K562 (cell line): ENCODE measurements around the gene TEX14. TPM values are rescaled to one million over a fixed set of nuclear protein-coding genes. Genes with fewer than 3 reads are reported as not detected.

Source experiments
- HNRNPLL ChIP-seq: fragments of 200-400 bp; formaldehyde crosslinking; IDR thresholded peaks from 2 replicates; pipeline ENCODE4 v1.6.1; 2017; ENCODE audit warnings: low read length, low read depth, mild to moderate bottlenecking; ENCODE audit not compliant: poor library complexity, severe bottlenecking
- NCOA2 ChIP-seq, 2 experiments: fragments of 450-650 bp; IDR thresholded peaks; 2 replicates each; pipeline ENCODE4 v1.6.1; 2018; ENCODE audit warnings: mild to moderate bottlenecking in 2 of 2, moderate library complexity in 1 of 2; ENCODE audit not compliant: partially characterized antibody in 2 of 2
- NR4A1 ChIP-seq, 2 experiments: fragments of 250-450 bp in 1 of 2; fragments of 450-650 bp in 1 of 2; sonication (Bioruptor Pico) in 1 of 2; IDR thresholded peaks; 2 replicates each; pipeline versions ENCODE4 v1.4.0 to v1.6.1; 2016 to 2020; ENCODE audit warnings: mild to moderate bottlenecking in 2 of 2, missing compliant biosample characterization in 1 of 2, missing genetic modification characterization in 1 of 2, moderate library complexity in 1 of 2
- RBBP5 ChIP-seq: fragments of 200-600 bp; sonication (generic); IDR thresholded peaks from 2 replicates; pipeline ENCODE4 v1.6.1; 2012; ENCODE audit warnings: borderline replicate concordance, mild to moderate bottlenecking, low read length, control low read depth, inconsistent platforms; ENCODE audit not compliant: insufficient read depth, poor library complexity, severe bottlenecking
- SETDB1 ChIP-seq: IDR thresholded peaks from one replicate; pipeline ENCODE4 v1.6.1; 2012; ENCODE audit warnings: low read length, control low read depth, inconsistent platforms
- TAF7 ChIP-seq: fragments of 450-650 bp; IDR thresholded peaks from 2 replicates; pipeline ENCODE4 v1.6.1; 2016; ENCODE audit warnings: missing genetic modification characterization, missing compliant biosample characterization
- TBP ChIP-seq: optimal IDR thresholded peaks from 2 replicates; pipeline ENCODE3; 2011; ENCODE audit warnings: low read depth, low read length, improper control_type of control experiment
- TEAD4 ChIP-seq, 2 experiments: sonication (generic) in 1 of 2; formaldehyde crosslinking in 1 of 2; IDR thresholded peaks; 2 replicates each; pipeline versions ENCODE4 v1.6.1 to v1.8.0; 2012 to 2022; ENCODE audit warnings: borderline replicate concordance in 1 of 2, inconsistent platforms in 1 of 2, low read length in 1 of 2, mild to moderate bottlenecking in 1 of 2, missing genetic modification reagents in 1 of 2
- ZNF436 ChIP-seq: fragments of 250-450, 450-650 bp; sonication (Bioruptor Pico); formaldehyde crosslinking; IDR thresholded peaks from 2 replicates; pipeline ENCODE4 v1.7.0; 2020; ENCODE audit warnings: mild to moderate bottlenecking
- ZNF583 ChIP-seq: fragments of 250-450 bp; sonication (Bioruptor Pico); IDR thresholded peaks from 2 replicates; pipeline ENCODE4 v1.4.0; 2020
- polyA plus RNA-seq, 8 experiments: library from polyadenylated mRNA; depleted of rRNA in 4 of 8; stranded (reverse) in 5 of 8; unstranded in 3 of 8; fragments of >200 nt; fragmentation: Nextera tagmentation in 2 of 8; fragmentation: Illumina TruSeq in 1 of 8; extraction: Ambion mirVana in 2 of 8; extraction: Trizol in 1 of 8; gene quantifications; 2 replicates each; pipeline versions ENCODE4 v1.2.1 to v1.2.3, GENCODE V29; 2011 to 2014; ENCODE audit warnings: inconsistent platforms in 1 of 8, missing spikeins in 1 of 8
- total RNA-seq, 7 experiments: library from RNA; depleted of rRNA in 6 of 7; stranded (reverse); fragments of >200 nt in 6 of 7; fragmentation: Illumina TruSeq in 2 of 7; extraction: Trizol in 2 of 7; gene quantifications; 2 replicates each; pipeline versions ENCODE4 v1.2.1 to v1.2.3, GENCODE V29; 2011 to 2021; ENCODE audit warnings: low replicate concordance in 1 of 7
- TF ChIP-seq, protein P1 (sequence below): sonication (generic); formaldehyde crosslinking; IDR thresholded peaks from 2 replicates; pipeline ENCODE4 v1.8.0; 2023; ENCODE audit warnings: missing genetic modification reagents, mild to moderate bottlenecking, borderline replicate concordance
- TF ChIP-seq, protein P2 (sequence below): fragments of 250-450 bp; sonication (Bioruptor Pico); IDR thresholded peaks from 2 replicates; pipeline ENCODE4 v1.5.0; 2021
- TF ChIP-seq, protein P3 (sequence below), 2 experiments: fragments of 200-800 bp in 1 of 2; sonication (Bioruptor generic) in 1 of 2; sonication (generic) in 1 of 2; formaldehyde crosslinking in 1 of 2; IDR thresholded peaks in 1 of 2; conservative IDR thresholded peaks in 1 of 2; 2 replicates each; pipeline versions ENCODE4 v1.5.0 to v1.6.1; 2016 to 2020; ENCODE audit warnings: missing compliant biosample characterization in 1 of 2, missing genetic modification characterization in 1 of 2, missing genetic modification reagents in 1 of 2
- TF ChIP-seq, protein P4 (sequence below): fragments of 450-650 bp; IDR thresholded peaks from 2 replicates; pipeline ENCODE4 v1.7.1; 2018; ENCODE audit warnings: mild to moderate bottlenecking, low read depth; ENCODE audit not compliant: partially characterized antibody

The TEX14 gene
- total and polyA plus RNA-seq, 9 of the 15 experiments (the other 6 are each of a cell fraction or from before 2014, with no cell fraction given) = 0.05 to 0.12 (median 0.09) TPM; not detected in 1

- TF ChIP-seq, protein P1, sequence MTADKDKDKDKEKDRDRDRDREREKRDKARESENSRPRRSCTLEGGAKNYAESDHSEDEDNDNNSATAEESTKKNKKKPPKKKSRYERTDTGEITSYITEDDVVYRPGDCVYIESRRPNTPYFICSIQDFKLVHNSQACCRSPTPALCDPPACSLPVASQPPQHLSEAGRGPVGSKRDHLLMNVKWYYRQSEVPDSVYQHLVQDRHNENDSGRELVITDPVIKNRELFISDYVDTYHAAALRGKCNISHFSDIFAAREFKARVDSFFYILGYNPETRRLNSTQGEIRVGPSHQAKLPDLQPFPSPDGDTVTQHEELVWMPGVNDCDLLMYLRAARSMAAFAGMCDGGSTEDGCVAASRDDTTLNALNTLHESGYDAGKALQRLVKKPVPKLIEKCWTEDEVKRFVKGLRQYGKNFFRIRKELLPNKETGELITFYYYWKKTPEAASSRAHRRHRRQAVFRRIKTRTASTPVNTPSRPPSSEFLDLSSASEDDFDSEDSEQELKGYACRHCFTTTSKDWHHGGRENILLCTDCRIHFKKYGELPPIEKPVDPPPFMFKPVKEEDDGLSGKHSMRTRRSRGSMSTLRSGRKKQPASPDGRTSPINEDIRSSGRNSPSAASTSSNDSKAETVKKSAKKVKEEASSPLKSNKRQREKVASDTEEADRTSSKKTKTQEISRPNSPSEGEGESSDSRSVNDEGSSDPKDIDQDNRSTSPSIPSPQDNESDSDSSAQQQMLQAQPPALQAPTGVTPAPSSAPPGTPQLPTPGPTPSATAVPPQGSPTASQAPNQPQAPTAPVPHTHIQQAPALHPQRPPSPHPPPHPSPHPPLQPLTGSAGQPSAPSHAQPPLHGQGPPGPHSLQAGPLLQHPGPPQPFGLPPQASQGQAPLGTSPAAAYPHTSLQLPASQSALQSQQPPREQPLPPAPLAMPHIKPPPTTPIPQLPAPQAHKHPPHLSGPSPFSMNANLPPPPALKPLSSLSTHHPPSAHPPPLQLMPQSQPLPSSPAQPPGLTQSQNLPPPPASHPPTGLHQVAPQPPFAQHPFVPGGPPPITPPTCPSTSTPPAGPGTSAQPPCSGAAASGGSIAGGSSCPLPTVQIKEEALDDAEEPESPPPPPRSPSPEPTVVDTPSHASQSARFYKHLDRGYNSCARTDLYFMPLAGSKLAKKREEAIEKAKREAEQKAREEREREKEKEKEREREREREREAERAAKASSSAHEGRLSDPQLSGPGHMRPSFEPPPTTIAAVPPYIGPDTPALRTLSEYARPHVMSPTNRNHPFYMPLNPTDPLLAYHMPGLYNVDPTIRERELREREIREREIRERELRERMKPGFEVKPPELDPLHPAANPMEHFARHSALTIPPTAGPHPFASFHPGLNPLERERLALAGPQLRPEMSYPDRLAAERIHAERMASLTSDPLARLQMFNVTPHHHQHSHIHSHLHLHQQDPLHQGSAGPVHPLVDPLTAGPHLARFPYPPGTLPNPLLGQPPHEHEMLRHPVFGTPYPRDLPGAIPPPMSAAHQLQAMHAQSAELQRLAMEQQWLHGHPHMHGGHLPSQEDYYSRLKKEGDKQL (CRISPR knock-in tag) = no peak
- TF ChIP-seq TEAD4 (IDR thresholded peaks at IDR 0.05; ENCODE audit: low read length) (peak; percentile 25; the same call in 1 of the 2 replicates), TEAD4 (CRISPR knock-in tag; IDR thresholded peaks at IDR 0.05; ENCODE audit: borderline replicate concordance) (no peak), NCOA2 (IDR thresholded peaks at IDR 0.05; ENCODE audit: partially characterized antibody in 2 of 2) (no peak), ZNF436 (CRISPR knock-in tag) (no peak), NR4A1 (CRISPR knock-in tag; IDR thresholded peaks at IDR 0.05) (no peak), NR4A1 (tag; IDR thresholded peaks at IDR 0.05) (peak; percentile 67; the same call in 1 of the 2 replicates), ZNF583 (CRISPR knock-in tag) (0 out of 2 replicates have a peak, but pooled peaks have one; percentile 30), SETDB1 (no peak), RBBP5 (peak; percentile 91), HNRNPLL (peak; percentile 67), TAF7 (tag) (peak; percentile 58; the same call in 1 of the 2 replicates), TBP (peak; percentile 83)
- TF ChIP-seq, protein P2, sequence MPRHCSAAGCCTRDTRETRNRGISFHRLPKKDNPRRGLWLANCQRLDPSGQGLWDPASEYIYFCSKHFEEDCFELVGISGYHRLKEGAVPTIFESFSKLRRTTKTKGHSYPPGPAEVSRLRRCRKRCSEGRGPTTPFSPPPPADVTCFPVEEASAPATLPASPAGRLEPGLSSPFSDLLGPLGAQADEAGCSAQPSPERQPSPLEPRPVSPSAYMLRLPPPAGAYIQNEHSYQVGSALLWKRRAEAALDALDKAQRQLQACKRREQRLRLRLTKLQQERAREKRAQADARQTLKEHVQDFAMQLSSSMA (CRISPR knock-in tag) = no peak
- TF ChIP-seq, protein P3, sequence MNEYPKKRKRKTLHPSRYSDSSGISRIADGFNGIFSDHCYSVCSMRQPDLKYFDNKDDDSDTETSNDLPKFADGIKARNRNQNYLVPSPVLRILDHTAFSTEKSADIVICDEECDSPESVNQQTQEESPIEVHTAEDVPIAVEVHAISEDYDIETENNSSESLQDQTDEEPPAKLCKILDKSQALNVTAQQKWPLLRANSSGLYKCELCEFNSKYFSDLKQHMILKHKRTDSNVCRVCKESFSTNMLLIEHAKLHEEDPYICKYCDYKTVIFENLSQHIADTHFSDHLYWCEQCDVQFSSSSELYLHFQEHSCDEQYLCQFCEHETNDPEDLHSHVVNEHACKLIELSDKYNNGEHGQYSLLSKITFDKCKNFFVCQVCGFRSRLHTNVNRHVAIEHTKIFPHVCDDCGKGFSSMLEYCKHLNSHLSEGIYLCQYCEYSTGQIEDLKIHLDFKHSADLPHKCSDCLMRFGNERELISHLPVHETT (CRISPR knock-in tag; conservative IDR thresholded peaks at IDR 0.05 in 1 of 2, IDR thresholded peaks at IDR 0.05 in 1 of 2) = peak in 1 of 2 experiments; percentile 88; a peak in 2 of 4 replicates
- TF ChIP-seq, protein P4, sequence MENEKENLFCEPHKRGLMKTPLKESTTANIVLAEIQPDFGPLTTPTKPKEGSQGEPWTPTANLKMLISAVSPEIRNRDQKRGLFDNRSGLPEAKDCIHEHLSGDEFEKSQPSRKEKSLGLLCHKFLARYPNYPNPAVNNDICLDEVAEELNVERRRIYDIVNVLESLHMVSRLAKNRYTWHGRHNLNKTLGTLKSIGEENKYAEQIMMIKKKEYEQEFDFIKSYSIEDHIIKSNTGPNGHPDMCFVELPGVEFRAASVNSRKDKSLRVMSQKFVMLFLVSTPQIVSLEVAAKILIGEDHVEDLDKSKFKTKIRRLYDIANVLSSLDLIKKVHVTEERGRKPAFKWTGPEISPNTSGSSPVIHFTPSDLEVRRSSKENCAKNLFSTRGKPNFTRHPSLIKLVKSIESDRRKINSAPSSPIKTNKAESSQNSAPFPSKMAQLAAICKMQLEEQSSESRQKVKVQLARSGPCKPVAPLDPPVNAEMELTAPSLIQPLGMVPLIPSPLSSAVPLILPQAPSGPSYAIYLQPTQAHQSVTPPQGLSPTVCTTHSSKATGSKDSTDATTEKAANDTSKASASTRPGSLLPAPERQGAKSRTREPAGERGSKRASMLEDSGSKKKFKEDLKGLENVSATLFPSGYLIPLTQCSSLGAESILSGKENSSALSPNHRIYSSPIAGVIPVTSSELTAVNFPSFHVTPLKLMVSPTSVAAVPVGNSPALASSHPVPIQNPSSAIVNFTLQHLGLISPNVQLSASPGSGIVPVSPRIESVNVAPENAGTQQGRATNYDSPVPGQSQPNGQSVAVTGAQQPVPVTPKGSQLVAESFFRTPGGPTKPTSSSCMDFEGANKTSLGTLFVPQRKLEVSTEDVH = no peak
These were observed 602 bp upstream of the TEX14 start, which contains the start of gene RAD51C (continued) for GRCh38 chr17:58692239-58693055.
